GM12864 (cell line): ENCODE data around the gene MTG2.

Experiments
- DNase-seq: peaks from one replicate; pipeline ENCODE4 v3.0.0-alpha.2; 2011; ENCODE audit warnings: low read depth
- H3K4me3 ChIP-seq: 2 replicates; pipeline ENCODE4 v1.5.1; 2011; ENCODE audit warnings: mild to moderate bottlenecking, low read depth, low read length, control low read depth
- CTCF ChIP-seq: IDR thresholded peaks from 2 replicates; pipeline ENCODE4 v1.5.1; 2011; ENCODE audit warnings: low read depth, mild to moderate bottlenecking, moderate library complexity, low read length, control low read depth, inconsistent platforms; ENCODE audit errors: missing control alignments

The MTG2 gene

GRCh38 chr20:62220666-62221568 lies 38.1 kb downstream of the MTG2 start:
- no peak for DNase-seq
- no peak overlapping the region for H3K4me3 ChIP-seq
- no peak for TF ChIP-seq CTCF

- no peak for TF ChIP-seq CTCF
- DNase-seq, result no peak
- H3K4me3 ChIP-seq, result no peak overlapping the region
Measured at GRCh38 chr20:62222266-62222850, 39.5 kb downstream of the MTG2 start.

- no peak overlapping the region for H3K4me3 ChIP-seq
- no peak for TF ChIP-seq CTCF
- no peak for DNase-seq
Measured at GRCh38 chr20:62222972-62223371, 40.1 kb downstream of the MTG2 start.

GRCh38 chr20:62223571-62223970 lies 40.7 kb downstream of the MTG2 start:
- DNase-seq, result no peak
- no peak overlapping the region for H3K4me3 ChIP-seq
- TF ChIP-seq CTCF, result no peak

- DNase-seq, result no peak
- TF ChIP-seq CTCF, result no peak
Measured at GRCh38 chr20:62224113-62224855, 41.5 kb downstream of the MTG2 start.

GRCh38 chr20:62225026-62225425 lies 42.2 kb downstream of the MTG2 start:
- no peak for DNase-seq
- no peak overlapping the region for H3K4me3 ChIP-seq
- TF ChIP-seq CTCF, result no peak

More at GRCh38 chr20:62224113-62224855, 41.5 kb downstream of the MTG2 start:
- H3K4me3 ChIP-seq, result no peak overlapping the region
